Heart right ventricle (tissue), 16 donors: ENCODE measurements around the gene CIAPIN1. TPM values are rescaled to one million over a fixed set of nuclear protein-coding genes. Genes with fewer than 3 reads are reported as not detected.

Experiments
- ATAC-seq, 8 donors: fragments of 200-7000 bp; cut with Tn5 transposase; one replicate each; pipeline ENCODE4 v1.9.1; 2020; ENCODE audit warnings: mild to moderate bottlenecking in 8 of 8, moderate library complexity in 8 of 8, moderate number of reproducible peaks in 1 of 8
- DNase-seq, 2 donors: peaks; one replicate each; pipeline ENCODE4 v3.0.0-alpha.2; 2020
- H3K27ac ChIP-seq, 10 donors: fragments of 200-600 bp; sonication (generic) in 2 of 10; one replicate each; pipeline versions ENCODE4 v1.5.0 to v1.8.0; 2020 to 2022; ENCODE audit warnings: mild to moderate bottlenecking in 3 of 10
- H3K27me3 ChIP-seq, 7 donors: fragments of 200-600 bp; one replicate each; pipeline ENCODE4 v1.8.0; 2021 to 2022; ENCODE audit warnings: mild to moderate bottlenecking in 2 of 7
- H3K36me3 ChIP-seq, 9 donors: fragments of 200-600 bp; sonication (generic) in 1 of 9; one replicate each; pipeline versions ENCODE4 v1.5.0 to v1.8.0; 2020 to 2022; ENCODE audit warnings: mild to moderate bottlenecking in 2 of 9
- H3K4me1 ChIP-seq, 9 donors: fragments of 200-600 bp; sonication (generic) in 1 of 9; one replicate each; pipeline versions ENCODE4 v1.5.0 to v1.8.0; 2020 to 2022; ENCODE audit warnings: mild to moderate bottlenecking in 4 of 9
- H3K4me3 ChIP-seq, 10 donors: fragments of 200-600 bp; sonication (generic) in 2 of 10; one replicate each; pipeline versions ENCODE4 v1.5.0 to v1.8.0; 2020 to 2022; ENCODE audit warnings: mild to moderate bottlenecking in 7 of 10, moderate library complexity in 2 of 10
- H3K9me3 ChIP-seq, 11 donors: fragments of 200-600 bp in 10 of 11; sonication (generic) in 2 of 11; one replicate each; pipeline versions ENCODE4 v1.5.0 to v1.8.0; 2013 to 2022; ENCODE audit warnings: mild to moderate bottlenecking in 2 of 11, control low read depth in 1 of 11, moderate library complexity in 1 of 11
- WGBS, 2 donors: extraction: QIAGEN DNeasy Blood & Tissue Kit; methylation state at CpG; one replicate each; pipeline ENCODE4 v1.1.7; 2013; ENCODE audit warnings: inconsistent platforms in 1 of 2; 5-methylcytosine and 5-hydroxymethylcytosine counted together
- intact Hi-C, 10 donors: fragments of 100-400 bp; cut with DNase I; formaldehyde crosslinking; loops; one replicate each; pipeline versions ENCODE4 v1.11.1 to v1.14.2; 2022
- polyA plus RNA-seq, 2 donors: library from polyadenylated mRNA; stranded (reverse); fragments of 200-250 nt; gene quantifications; one replicate each; pipeline ENCODE4 v1.2.3, GENCODE V29; 2013
- total RNA-seq, 10 donors: library from RNA; stranded (reverse); fragmentation: NEBNext Ultra II Directional in 3 of 10; extraction: Animal tissue kit (Norgen Biotek cat#: 25700) in 3 of 10; gene quantifications; one replicate each; pipeline versions ENCODE4 v1.2.1 to v1.2.4, GENCODE V29; 2021 to 2023
- TF ChIP-seq, protein P1 (sequence below), 9 donors: fragments of 200-600 bp; sonication (generic) in 2 of 9; IDR thresholded peaks; one replicate each; pipeline versions ENCODE4 v1.5.0 to v1.8.0; 2021 to 2022; ENCODE audit warnings: antibody characterized with exemption in 9 of 9, mild to moderate bottlenecking in 5 of 9, moderate library complexity in 1 of 9
- donor health status: Arrhythmogenic right ventricular cardiomyopathy.
- donor health status: ischemic (EF 13 %, LVEDD 7.1; RV severe dilation, severe dysfunction).
- donor health status: healthy with polysubstance abuse.
- donor health status: DM: no; HTN: yes; CAD: no.
- donor health status: DM: no; HTN: no; CAD: no.
- donor health status: ischemic (EF 25% LVEDD 6.9; RV normal size, moderate dysfunction).
- donor health status: ischemic (EF 25% LVEDD 5.7; RV mildly dilated, moderate dysfunction).
- donor health status: healthy.
- donor health status: DM: yes; HTN: yes; CAD: no.
- donor health status: Ischemic cardiomyopathy.
- donor health status: ischemic (EF 35%, LVEDD 5.7; RV mildly dilated, moderate dysfunction).
- donor health status: nonischemic (EF 11% LVEDD 7.7; RV severe dilation, severe dysfunction).
- donor health status: DM: yes; HTN: yes; CAD: no.
- donor health status: PGD.
- donor health status: ischemic (EF 29% LVEDD 5.4; RV normal size, mild dysfunction).
- donor health status: nonischemic (EF 23%, LVEDD 6.1; RV moderate dilation, normal function).

CIAPIN1 gene
- total and polyA plus RNA-seq, 12 donors: 20.1 to 75.1 (median 61.0) TPM

DNA sequence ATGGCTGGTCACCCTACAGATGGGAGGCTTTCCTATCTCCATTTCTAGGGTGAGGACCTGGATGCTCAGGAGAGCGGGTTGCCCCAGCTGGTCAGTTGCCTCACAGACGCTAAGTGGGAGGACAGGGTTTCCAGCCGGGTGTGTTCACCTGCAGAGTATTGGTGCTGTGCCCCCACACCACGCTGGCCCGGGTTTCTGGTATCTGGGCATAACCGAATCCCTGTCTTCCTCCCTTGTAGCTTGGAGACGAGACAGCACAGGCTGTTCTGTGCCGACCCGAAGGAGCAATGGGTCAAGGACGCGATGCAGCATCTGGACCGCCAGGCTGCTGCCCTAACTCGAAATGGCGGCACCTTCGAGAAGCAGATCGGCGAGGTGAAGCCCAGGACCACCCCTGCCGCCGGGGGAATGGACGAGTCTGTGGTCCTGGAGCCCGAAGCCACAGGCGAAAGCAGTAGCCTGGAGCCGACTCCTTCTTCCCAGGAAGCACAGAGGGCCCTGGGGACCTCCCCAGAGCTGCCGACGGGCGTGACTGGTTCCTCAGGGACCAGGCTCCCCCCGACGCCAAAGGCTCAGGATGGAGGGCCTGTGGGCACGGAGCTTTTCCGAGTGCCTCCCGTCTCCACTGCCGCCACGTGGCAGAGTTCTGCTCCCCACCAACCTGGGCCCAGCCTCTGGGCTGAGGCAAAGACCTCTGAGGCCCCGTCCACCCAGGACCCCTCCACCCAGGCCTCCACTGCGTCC is 65.2 kb downstream of the CIAPIN1 start:
- 85 to 88% methylated on average over 34 to 35 of the region's 35 CpGs for WGBS, 2 donors
- intact Hi-C loops: no loop called here
- Histone ChIP-seq H3K27me3 (no peaks in the 10 kb centered on the region), H3K9me3 (no peaks in the 10 kb centered on the region), H3K36me3 (peaks cover 0 to 47% (median 0%) of the 10 kb centered on the region in 9 donors), H3K4me1 (peaks cover 10 to 85% (median 56%) of the 10 kb centered on the region in 9 donors), H3K4me3 (no peak overlapping the region), H3K27ac (peak overlapping the region in 3 of 10 donors; percentile 11 to 46 (median 44))
- DNase-seq: no peak
- TF ChIP-seq, protein P1, sequence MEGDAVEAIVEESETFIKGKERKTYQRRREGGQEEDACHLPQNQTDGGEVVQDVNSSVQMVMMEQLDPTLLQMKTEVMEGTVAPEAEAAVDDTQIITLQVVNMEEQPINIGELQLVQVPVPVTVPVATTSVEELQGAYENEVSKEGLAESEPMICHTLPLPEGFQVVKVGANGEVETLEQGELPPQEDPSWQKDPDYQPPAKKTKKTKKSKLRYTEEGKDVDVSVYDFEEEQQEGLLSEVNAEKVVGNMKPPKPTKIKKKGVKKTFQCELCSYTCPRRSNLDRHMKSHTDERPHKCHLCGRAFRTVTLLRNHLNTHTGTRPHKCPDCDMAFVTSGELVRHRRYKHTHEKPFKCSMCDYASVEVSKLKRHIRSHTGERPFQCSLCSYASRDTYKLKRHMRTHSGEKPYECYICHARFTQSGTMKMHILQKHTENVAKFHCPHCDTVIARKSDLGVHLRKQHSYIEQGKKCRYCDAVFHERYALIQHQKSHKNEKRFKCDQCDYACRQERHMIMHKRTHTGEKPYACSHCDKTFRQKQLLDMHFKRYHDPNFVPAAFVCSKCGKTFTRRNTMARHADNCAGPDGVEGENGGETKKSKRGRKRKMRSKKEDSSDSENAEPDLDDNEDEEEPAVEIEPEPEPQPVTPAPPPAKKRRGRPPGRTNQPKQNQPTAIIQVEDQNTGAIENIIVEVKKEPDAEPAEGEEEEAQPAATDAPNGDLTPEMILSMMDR (IDR thresholded peaks at IDR 0.05): no peak
- ATAC-seq: no peak

DNA sequence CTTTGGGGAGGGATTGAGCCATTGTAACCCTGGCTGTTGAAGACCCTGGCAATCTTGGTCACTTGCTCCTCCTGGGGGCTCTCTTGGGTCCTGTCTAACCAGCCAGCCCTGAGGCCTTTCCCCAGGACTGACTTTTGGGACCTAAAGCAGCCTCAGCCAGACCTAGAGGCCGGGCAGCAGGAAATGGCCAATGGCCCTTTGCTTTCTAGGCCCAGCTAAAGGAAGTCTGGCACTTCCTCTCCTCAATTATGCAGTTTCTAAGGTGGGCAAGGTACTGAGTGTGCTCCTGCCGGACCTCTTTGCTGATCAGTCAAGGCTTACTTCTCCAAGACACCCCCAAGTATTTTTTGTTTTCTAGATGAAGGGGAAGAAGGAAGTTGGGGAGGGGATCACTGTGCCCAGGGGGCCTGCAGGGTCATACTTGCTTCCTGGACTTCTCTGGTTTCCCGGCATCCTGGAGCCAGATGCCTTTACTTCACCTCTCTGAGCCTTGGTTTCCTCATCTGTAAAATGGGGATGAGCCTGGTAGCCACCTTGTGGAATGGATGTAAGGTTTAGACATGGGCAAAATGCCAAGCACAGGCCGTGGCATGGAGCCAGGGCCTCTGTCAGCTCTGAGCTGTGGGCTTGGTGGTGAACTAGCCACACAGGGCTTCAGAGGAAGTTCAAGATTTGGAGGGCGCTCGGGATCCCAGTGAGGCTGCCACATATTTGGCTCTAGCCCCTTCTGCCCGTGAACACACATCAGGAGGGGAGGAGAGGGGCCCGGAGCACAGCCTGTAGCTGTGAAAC is 66.3 kb downstream of the CIAPIN1 start:
- TF ChIP-seq, protein P1 (IDR thresholded peaks at IDR 0.05): no peak
- Histone ChIP-seq H3K4me3 (no peak overlapping the region), H3K9me3 (no peaks in the 10 kb centered on the region), H3K4me1 (peaks cover 10 to 85% (median 47%) of the 10 kb centered on the region in 9 donors), H3K27ac (peak overlapping the region in 9 of 10 donors; percentile 3 to 49 (median 23)), H3K27me3 (no peaks in the 10 kb centered on the region), H3K36me3 (peaks cover 0 to 47% (median 0%) of the 10 kb centered on the region in 9 donors)
- ATAC-seq (peak in 2 of 8 donors; percentile 13 to 22), DNase-seq (peak in 1 of 2 donors; percentile 59)
- 52 to 55% methylated on average over 8 of the region's 8 CpGs for WGBS, 2 donors
- intact Hi-C loops: no loop called here

DNA sequence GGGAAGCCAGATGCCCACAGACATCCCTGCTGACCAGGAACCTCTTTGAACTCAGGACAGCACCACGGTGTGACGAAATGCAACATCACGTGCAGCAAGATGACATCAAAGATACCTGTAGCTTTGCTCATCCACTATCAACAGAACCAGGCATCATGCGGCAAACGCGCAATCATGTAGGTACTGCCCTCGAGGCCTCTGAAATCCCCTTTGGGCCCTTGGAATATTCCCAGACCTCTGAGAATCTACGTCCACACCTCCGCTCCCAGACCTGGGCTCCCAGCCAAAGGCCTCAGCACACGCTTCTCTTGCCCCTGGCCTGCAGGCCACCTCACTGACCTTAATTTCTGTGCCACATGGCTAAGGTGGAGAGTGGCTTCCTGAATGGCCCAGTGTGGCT is 67.6 kb downstream of the CIAPIN1 start:
- WGBS, 2 donors: 46 to 53% methylated on average over 10 of the region's 10 CpGs
- TF ChIP-seq, protein P1 (IDR thresholded peaks at IDR 0.05): no peak
- Histone ChIP-seq H3K4me3 (no peak overlapping the region), H3K4me1 (peaks cover 10 to 85% (median 42%) of the 10 kb centered on the region in 9 donors), H3K9me3 (no peaks in the 10 kb centered on the region), H3K27ac (peak overlapping the region in 4 of 10 donors; percentile 12 to 46 (median 30)), H3K36me3 (peaks cover 0 to 47% (median 0%) of the 10 kb centered on the region in 9 donors), H3K27me3 (no peaks in the 10 kb centered on the region)
- ATAC-seq (peak in 1 of 8 donors; percentile 12), DNase-seq (no peak)
- intact Hi-C loops: no loop called here

Other genes starting within 250 kb of the CIAPIN1 start
- 10 to 100 TPM; 39.9 to 53.9 (median 45.9) TPM for gene ARL2BP, start 202.1 kb downstream of the CIAPIN1 start, total RNA-seq
- 10 to 100 TPM; 33.4 to 57.9 TPM for gene ARL2BP, start 202.1 kb downstream of the CIAPIN1 start, polyA plus RNA-seq
- 1 to 10 TPM; 1.7 to 4.0 (median 2.2) TPM for gene PLLP, start 162.7 kb downstream of the CIAPIN1 start, total RNA-seq
- 10 to 100 TPM in 1 of 2 donors, 1 to 10 TPM in 1; 7.0 to 10.6 TPM for gene PLLP, start 162.7 kb downstream of the CIAPIN1 start, polyA plus RNA-seq
- gene CCL22, start 88.6 kb downstream of the CIAPIN1 start, total RNA-seq: under 1 TPM in 1 of 10 donors, not detected in 9; 0.60 TPM
- under 1 TPM in 1 of 2 donors, not detected in 1; 0.07 TPM for gene CCL22, start 88.6 kb downstream of the CIAPIN1 start, polyA plus RNA-seq
- 10 to 100 TPM in 9 of 10 donors, 1 to 10 TPM in 1; 7.8 to 46.3 (median 14.5) TPM for gene CX3CL1, start 74.9 kb downstream of the CIAPIN1 start, total RNA-seq
- 10 to 100 TPM; 15.1 to 19.0 TPM for gene CX3CL1, start 74.9 kb downstream of the CIAPIN1 start, polyA plus RNA-seq
- 1 to 10 TPM in 1 of 10 donors, not detected in 9; 1.0 TPM for gene CCL17, start 42.6 kb downstream of the CIAPIN1 start, total RNA-seq
- under 1 TPM in 1 of 2 donors, not detected in 1; 0.35 TPM for gene CCL17, start 42.6 kb downstream of the CIAPIN1 start, polyA plus RNA-seq
- gene COQ9, start 94 bp upstream of the CIAPIN1 start, total RNA-seq: 100 to 1,000 TPM; 135 to 230 (median 207) TPM
- 100 to 1,000 TPM; 162 to 475 TPM for gene COQ9, start 94 bp upstream of the CIAPIN1 start, polyA plus RNA-seq
- 10 to 100 TPM; 40.2 to 56.7 (median 47.2) TPM for gene POLR2C, start 15.3 kb upstream of the CIAPIN1 start, total RNA-seq
- 10 to 100 TPM; 17.9 to 46.6 TPM for gene POLR2C, start 15.3 kb upstream of the CIAPIN1 start, polyA plus RNA-seq
- gene DOK4, start 39.1 kb upstream of the CIAPIN1 start, total RNA-seq: 10 to 100 TPM in 2 of 10 donors, 1 to 10 TPM in 8; 3.6 to 10.7 (median 8.0) TPM
- gene DOK4, start 39.1 kb upstream of the CIAPIN1 start, polyA plus RNA-seq: 1 to 10 TPM; 5.9 to 9.1 TPM
- gene CCDC102A, start 89.2 kb upstream of the CIAPIN1 start, total RNA-seq: 10 to 100 TPM in 1 of 10 donors, 1 to 10 TPM in 9; 3.1 to 10.2 (median 5.1) TPM
- gene CCDC102A, start 89.2 kb upstream of the CIAPIN1 start, polyA plus RNA-seq: 1 to 10 TPM; 3.7 to 5.9 TPM
- gene ADGRG5, start 95.3 kb upstream of the CIAPIN1 start, total RNA-seq: under 1 TPM in 5 of 10 donors, not detected in 5; 0.12 to 0.69 (median 0.61) TPM
- gene ADGRG5, start 95.3 kb upstream of the CIAPIN1 start, polyA plus RNA-seq: under 1 TPM in 1 of 2 donors, not detected in 1; 0.03 TPM
- gene ADGRG1, start 181.2 kb upstream of the CIAPIN1 start, total RNA-seq: 10 to 100 TPM; 11.1 to 46.3 (median 18.5) TPM
- 10 to 100 TPM; 19.2 to 27.7 TPM for gene ADGRG1, start 181.2 kb upstream of the CIAPIN1 start, polyA plus RNA-seq
- gene ADGRG3, start 220.9 kb upstream of the CIAPIN1 start, total RNA-seq: 1 to 10 TPM in 2 of 10 donors, under 1 TPM in 6, not detected in 2; 0.29 to 2.4 (median 0.65) TPM
- under 1 TPM; 0.22 to 0.57 TPM for gene ADGRG3, start 220.9 kb upstream of the CIAPIN1 start, polyA plus RNA-seq
- under 1 TPM in 1 of 10 donors, not detected in 9; 0.09 TPM for gene DRC7, start 247.4 kb upstream of the CIAPIN1 start, total RNA-seq
- gene DRC7, start 247.4 kb upstream of the CIAPIN1 start, polyA plus RNA-seq: not detected